Measurements from ENCODE around the gene ACAA2. TPM values are rescaled to one million over a fixed set of nuclear protein-coding genes. Genes with fewer than 3 reads are reported as not detected.

The ACAA2 gene
- polyA plus RNA-seq, 3 donors = 20.8 to 109 (median 97.6) TPM

DNA sequence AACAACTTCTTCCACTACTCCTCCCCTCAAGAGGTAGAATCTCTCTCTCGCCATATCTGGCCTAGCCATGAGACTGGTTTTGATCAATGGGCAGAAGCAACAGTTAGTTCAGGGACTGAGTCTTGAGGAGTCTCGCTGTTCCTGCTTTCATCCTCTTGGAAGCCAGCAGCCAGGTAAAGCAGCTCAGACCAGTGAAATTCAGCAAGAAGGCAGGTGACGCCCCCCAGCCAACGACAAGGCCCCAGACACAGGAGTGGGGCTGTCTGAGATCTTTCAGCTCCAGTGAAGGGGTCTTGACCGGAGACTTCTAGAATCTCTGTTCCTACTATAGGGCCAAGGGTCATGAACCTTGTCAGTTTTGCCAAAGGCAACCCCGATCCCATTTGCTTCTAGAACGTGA, 39.7 kb upstream of the ACAA2 start:
- 93% methylated on average over 7 of the region's 7 CpGs for WGBS (ENCODE audit: insufficient coverage)
- no peak overlapping the region for H3K4me2 ChIP-seq (replicated peaks; ENCODE audit: extremely low read depth, low read length, poor library complexity, severe bottlenecking)
- no peaks in the 10 kb centered on the region for H3K27me3 ChIP-seq (ENCODE audit: control insufficient read depth in 2 of 2, insufficient read depth in 2 of 2, low read length in 2 of 2)
- no peaks in the 10 kb centered on the region for H3K4me1 Mint-ChIP-seq
- no peak overlapping the region for H2AFZ ChIP-seq (ENCODE audit: insufficient read depth, low read depth, low read length, poor library complexity, severe bottlenecking)
- H3K36me3 ChIP-seq (replicated peaks in 1 of 2; ENCODE audit: control insufficient read depth in 1 of 2, insufficient read depth in 2 of 2, low read length in 2 of 2) = no peaks in the 10 kb centered on the region
- intact Hi-C loops (cut with micrococcal nuclease) = loop anchor here in 1 of 2 donors (5.0 kb wide), 1 partner anchor 341 kb away; no protein-coding TSS in a partner anchor
- no peak overlapping the region for H3K27ac ChIP-seq (ENCODE audit: low read depth in 1 of 2, low read length in 2 of 2)
- H3K36me3 Mint-ChIP-seq = no peaks in the 10 kb centered on the region
- H3K79me2 ChIP-seq (ENCODE audit: insufficient read depth, low read length) = no peaks in the 10 kb centered on the region
- no peaks in the 10 kb centered on the region for H3K9me3 ChIP-seq (replicated peaks in 1 of 2; ENCODE audit: control insufficient read depth in 1 of 2, insufficient read depth in 1 of 2, low read length in 2 of 2)
- no peaks in the 10 kb centered on the region for H4K20me1 ChIP-seq (ENCODE audit: insufficient read depth, low read length)
- TF ChIP-seq, protein P1, sequence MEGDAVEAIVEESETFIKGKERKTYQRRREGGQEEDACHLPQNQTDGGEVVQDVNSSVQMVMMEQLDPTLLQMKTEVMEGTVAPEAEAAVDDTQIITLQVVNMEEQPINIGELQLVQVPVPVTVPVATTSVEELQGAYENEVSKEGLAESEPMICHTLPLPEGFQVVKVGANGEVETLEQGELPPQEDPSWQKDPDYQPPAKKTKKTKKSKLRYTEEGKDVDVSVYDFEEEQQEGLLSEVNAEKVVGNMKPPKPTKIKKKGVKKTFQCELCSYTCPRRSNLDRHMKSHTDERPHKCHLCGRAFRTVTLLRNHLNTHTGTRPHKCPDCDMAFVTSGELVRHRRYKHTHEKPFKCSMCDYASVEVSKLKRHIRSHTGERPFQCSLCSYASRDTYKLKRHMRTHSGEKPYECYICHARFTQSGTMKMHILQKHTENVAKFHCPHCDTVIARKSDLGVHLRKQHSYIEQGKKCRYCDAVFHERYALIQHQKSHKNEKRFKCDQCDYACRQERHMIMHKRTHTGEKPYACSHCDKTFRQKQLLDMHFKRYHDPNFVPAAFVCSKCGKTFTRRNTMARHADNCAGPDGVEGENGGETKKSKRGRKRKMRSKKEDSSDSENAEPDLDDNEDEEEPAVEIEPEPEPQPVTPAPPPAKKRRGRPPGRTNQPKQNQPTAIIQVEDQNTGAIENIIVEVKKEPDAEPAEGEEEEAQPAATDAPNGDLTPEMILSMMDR (IDR thresholded peaks at IDR 0.05) = no peak
- no peak overlapping the region for H3K9ac ChIP-seq (ENCODE audit: insufficient read depth, low read length, poor library complexity, severe bottlenecking)
- no peak overlapping the region for H3K4me3 ChIP-seq (replicated peaks in 1 of 3; ENCODE audit: low read depth in 2 of 3, low read length in 3 of 3)
- H3K4me1 ChIP-seq (ENCODE audit: control insufficient read depth in 1 of 2, insufficient read depth in 2 of 2, low read length in 2 of 2) = no peaks in the 10 kb centered on the region
- no peak for DNase-seq
- H3K27me3 Mint-ChIP-seq (ENCODE audit: low read depth in 3 of 3) = peaks cover 3 to 7% (median 4%) of the 10 kb centered on the region in 3 donors
- no peaks in the 10 kb centered on the region for H3K9me3 Mint-ChIP-seq
- no peak overlapping the region for H3K4me3 Mint-ChIP-seq
- H3K27ac Mint-ChIP-seq = no peak overlapping the region

DNA sequence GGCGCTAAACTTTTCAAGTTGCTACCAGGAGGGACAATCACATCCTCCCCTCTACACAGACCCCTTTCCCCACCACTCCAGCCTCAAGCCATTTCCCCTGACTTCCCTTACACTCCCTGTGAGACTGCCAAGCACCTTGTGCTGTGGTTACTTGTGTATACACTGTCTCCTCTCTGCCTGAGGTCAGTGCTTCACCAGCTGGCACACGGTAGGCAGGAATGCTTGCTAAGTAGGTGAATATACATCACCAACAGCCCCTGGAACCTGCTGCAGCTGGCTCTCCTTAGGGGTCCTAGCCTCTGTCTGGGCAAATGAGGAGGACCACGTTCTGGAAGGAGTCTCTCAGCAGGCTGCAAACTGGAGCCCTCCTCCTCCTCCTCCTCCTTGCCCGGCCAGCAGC, 38.3 kb upstream of the ACAA2 start:
- peaks cover 4 to 8% (median 5%) of the 10 kb centered on the region in 3 donors for H3K27me3 Mint-ChIP-seq (ENCODE audit: low read depth in 3 of 3)

More for the DNA sequence above, 38.3 kb upstream of the ACAA2 start:
- Histone ChIP-seq H4K20me1 (ENCODE audit: insufficient read depth, low read length) (no peaks in the 10 kb centered on the region), H2AFZ (ENCODE audit: insufficient read depth, low read depth, low read length, poor library complexity, severe bottlenecking) (no peak overlapping the region), H3K4me3 (replicated peaks in 1 of 3; ENCODE audit: low read depth in 2 of 3, low read length in 3 of 3) (no peak overlapping the region), H3K9me3 (replicated peaks in 1 of 2; ENCODE audit: control insufficient read depth in 1 of 2, insufficient read depth in 1 of 2, low read length in 2 of 2) (no peaks in the 10 kb centered on the region), H3K4me1 (ENCODE audit: control insufficient read depth in 1 of 2, insufficient read depth in 2 of 2, low read length in 2 of 2) (no peaks in the 10 kb centered on the region), H3K27me3 (ENCODE audit: control insufficient read depth in 2 of 2, insufficient read depth in 2 of 2, low read length in 2 of 2) (no peaks in the 10 kb centered on the region), H3K4me2 (replicated peaks; ENCODE audit: extremely low read depth, low read length, poor library complexity, severe bottlenecking) (no peak overlapping the region), H3K36me3 (replicated peaks in 1 of 2; ENCODE audit: control insufficient read depth in 1 of 2, insufficient read depth in 2 of 2, low read length in 2 of 2) (no peaks in the 10 kb centered on the region), H3K9ac (ENCODE audit: insufficient read depth, low read length, poor library complexity, severe bottlenecking) (no peak overlapping the region), H3K79me2 (ENCODE audit: insufficient read depth, low read length) (no peaks in the 10 kb centered on the region), H3K27ac (ENCODE audit: low read depth in 1 of 2, low read length in 2 of 2) (no peak overlapping the region)
- TF ChIP-seq, protein P1 (IDR thresholded peaks at IDR 0.05) = no peak
- no peaks in the 10 kb centered on the region for H3K9me3 Mint-ChIP-seq
- no peak overlapping the region for H3K27ac Mint-ChIP-seq
- no peak overlapping the region for H3K4me3 Mint-ChIP-seq
- 84% methylated on average over 2 of the region's 4 CpGs for WGBS (ENCODE audit: insufficient coverage)
- intact Hi-C loops (cut with micrococcal nuclease) = loop anchor here in 1 of 2 donors (5.0 kb wide), 1 partner anchor 339 kb away; no protein-coding TSS in a partner anchor
- no peaks in the 10 kb centered on the region for H3K4me1 Mint-ChIP-seq
- H3K36me3 Mint-ChIP-seq = no peaks in the 10 kb centered on the region
- DNase-seq = no peak
